ENCODE measurements around the gene TSKU. TPM values are rescaled to one million over a fixed set of nuclear protein-coding genes. Genes with fewer than 3 reads are reported as not detected.

Gene TSKU
- total and polyA plus RNA-seq, 2 experiments from 2014 or later: 11.7 to 31.1 TPM

GRCh38 chr11:76781807-76782530, 1.2 kb upstream of the TSKU start:
- DNase-seq (ENCODE audit: low spot score) (no peak), ATAC-seq (no peak)
- Histone ChIP-seq H4K20me1 (replicated peaks; ENCODE audit: insufficient read depth) (peaks cover 18% of the 10 kb centered on the region), H3K4me3 (peak overlapping the region; percentile 89), H3K4me2 (peak overlapping the region; percentile 99), H3K4me1 (ENCODE audit: insufficient read depth) (peaks cover 43% of the 10 kb centered on the region), H2AFZ (no peak overlapping the region; the same call in 1 of the 2 replicates), H3K9me2 (ENCODE audit: insufficient read depth) (no peaks in the 10 kb centered on the region), H3K27ac (ENCODE audit: low read depth) (peak overlapping the region; percentile 96), H3F3A (replicated peaks; ENCODE audit: low read depth) (peaks cover 8% of the 10 kb centered on the region; the same call in 1 of the 2 replicates), H3K27me3 (ENCODE audit: insufficient read depth) (no peaks in the 10 kb centered on the region), H3K36me3 (ENCODE audit: insufficient read depth) (0 out of 2 replicates have a peak, but pooled peaks cover 5% of the 10 kb centered on the region), H3K79me2 (replicated peaks; ENCODE audit: insufficient read depth) (peaks cover 33% of the 10 kb centered on the region)
- H3K4me1 Mint-ChIP-seq: peaks cover 43% of the 10 kb centered on the region
- H3K9me3 Mint-ChIP-seq: peaks cover 29% of the 10 kb centered on the region
- peaks cover 15% of the 10 kb centered on the region for H3K27me3 Mint-ChIP-seq (ENCODE audit: insufficient read depth, low read depth, poor library complexity)
- TF ChIP-seq REST (IDR thresholded peaks at IDR 0.05; ENCODE audit: unreplicated experiment) (no peak), CREB1 (CRISPR knock-in tag; IDR thresholded peaks at IDR 0.05; ENCODE audit: low read depth) (no peak), ZNF331 (CRISPR knock-in tag; IDR thresholded peaks at IDR 0.05; ENCODE audit: low read depth) (no peak), ZNF462 (CRISPR knock-in tag; IDR thresholded peaks at IDR 0.05) (no peak), STAT1 (IDR thresholded peaks at IDR 0.05; ENCODE audit: unreplicated experiment) (no peak), JUNB (IDR thresholded peaks at IDR 0.05; ENCODE audit: unreplicated experiment) (no peak), ZNF114 (CRISPR knock-in tag; IDR thresholded peaks at IDR 0.05) (no peak), CTCF (conservative IDR thresholded peaks at IDR 0.05; ENCODE audit: low read depth in 2 of 2) (no peak), EZH2phosphoT487 (IDR thresholded peaks at IDR 0.05; ENCODE audit: unreplicated experiment) (no peak), POLR2AphosphoS5 (IDR thresholded peaks at IDR 0.05; ENCODE audit: low read depth) (no peak), EZH2 (IDR thresholded peaks at IDR 0.05; ENCODE audit: low read depth, unreplicated experiment) (no peak), ETS1 (IDR thresholded peaks at IDR 0.05) (no peak), NANOG (IDR thresholded peaks at IDR 0.05; ENCODE audit: borderline replicate concordance) (no peak)
- peak overlapping the region; percentile 89 for H3K4me3 Mint-ChIP-seq
- H3K27ac Mint-ChIP-seq: no peak overlapping the region
- peaks cover 43% of the 10 kb centered on the region for H3K36me3 Mint-ChIP-seq (ENCODE audit: low read depth)

All from GM23338 (cell line).